Left ventricle myocardium inferior (tissue), 1 donor: ENCODE measurements around the gene NRXN3. TPM values are rescaled to one million over a fixed set of nuclear protein-coding genes. Genes with fewer than 3 reads are reported as not detected.

Experiments
- DNase-seq: peaks from one replicate; pipeline ENCODE4 v3.0.0-alpha.2; 2020
- H3K27ac ChIP-seq: fragments of 200-600 bp; replicated peaks from 2 replicates; pipeline ENCODE4 v1.8.0; 2021
- H3K27me3 ChIP-seq: fragments of 200-600 bp; 2 replicates; pipeline ENCODE4 v1.8.0; 2021; ENCODE audit warnings: low read depth
- H3K36me3 ChIP-seq: fragments of 200-600 bp; 2 replicates; pipeline ENCODE4 v1.8.0; 2021
- H3K4me1 ChIP-seq: fragments of 200-600 bp; 2 replicates; pipeline ENCODE4 v1.8.0; 2021
- H3K4me3 ChIP-seq: fragments of 200-600 bp; 2 replicates; pipeline ENCODE4 v1.8.0; 2021; ENCODE audit warnings: mild to moderate bottlenecking, moderate library complexity
- H3K9me3 ChIP-seq: fragments of 200-600 bp; replicated peaks from 2 replicates; pipeline ENCODE4 v1.8.0; 2021
- intact Hi-C: fragments of 100-400 bp; cut with micrococcal nuclease; formaldehyde crosslinking; loops from one replicate; pipeline ENCODE4 v1.11.0; 2022
- total RNA-seq: library from RNA; stranded (reverse); fragmentation: NEBNext Ultra II Directional; extraction: Animal tissue kit (Norgen Biotek cat#: 25700); gene quantifications from one replicate; pipeline ENCODE4 v1.2.1, GENCODE V29; 2021
- TF ChIP-seq, protein P1 (sequence below): fragments of 200-600 bp; IDR thresholded peaks from 2 replicates; pipeline ENCODE4 v1.8.0; 2021; ENCODE audit warnings: antibody characterized with exemption, mild to moderate bottlenecking, borderline replicate concordance
- donor health status: DM: no; HTN: yes; CAD: no; lungs with severe emphysema.

NRXN3 gene
- total RNA-seq, 1 donor from 2014 or later, result 1.2 TPM

DNA sequence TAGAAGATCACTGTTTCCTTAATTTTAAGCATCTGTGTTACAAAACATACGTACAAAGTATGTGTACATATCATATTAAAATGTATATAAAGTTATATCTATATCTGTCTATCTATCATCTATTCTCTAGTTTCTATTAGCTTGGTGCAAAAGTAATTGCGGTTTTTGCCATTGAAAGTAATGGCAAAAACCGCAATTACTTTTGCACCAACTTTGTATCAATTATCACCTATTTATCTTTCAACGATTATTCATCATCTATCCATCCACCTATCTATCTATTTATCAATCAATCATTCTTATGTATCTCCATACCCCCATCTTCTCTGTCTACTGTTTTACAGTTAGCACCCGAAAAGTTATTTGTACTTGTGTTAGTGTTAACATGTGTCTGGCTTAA, 447.6 kb downstream of the NRXN3 start:
- Histone ChIP-seq H3K4me3 (no peak overlapping the region), H3K27me3 (peaks cover 17% of the 10 kb centered on the region), H3K4me1 (no peaks in the 10 kb centered on the region), H3K36me3 (no peaks in the 10 kb centered on the region), H3K9me3 (no peaks in the 10 kb centered on the region), H3K27ac (no peak overlapping the region)
- no peak for DNase-seq
- TF ChIP-seq, protein P1, sequence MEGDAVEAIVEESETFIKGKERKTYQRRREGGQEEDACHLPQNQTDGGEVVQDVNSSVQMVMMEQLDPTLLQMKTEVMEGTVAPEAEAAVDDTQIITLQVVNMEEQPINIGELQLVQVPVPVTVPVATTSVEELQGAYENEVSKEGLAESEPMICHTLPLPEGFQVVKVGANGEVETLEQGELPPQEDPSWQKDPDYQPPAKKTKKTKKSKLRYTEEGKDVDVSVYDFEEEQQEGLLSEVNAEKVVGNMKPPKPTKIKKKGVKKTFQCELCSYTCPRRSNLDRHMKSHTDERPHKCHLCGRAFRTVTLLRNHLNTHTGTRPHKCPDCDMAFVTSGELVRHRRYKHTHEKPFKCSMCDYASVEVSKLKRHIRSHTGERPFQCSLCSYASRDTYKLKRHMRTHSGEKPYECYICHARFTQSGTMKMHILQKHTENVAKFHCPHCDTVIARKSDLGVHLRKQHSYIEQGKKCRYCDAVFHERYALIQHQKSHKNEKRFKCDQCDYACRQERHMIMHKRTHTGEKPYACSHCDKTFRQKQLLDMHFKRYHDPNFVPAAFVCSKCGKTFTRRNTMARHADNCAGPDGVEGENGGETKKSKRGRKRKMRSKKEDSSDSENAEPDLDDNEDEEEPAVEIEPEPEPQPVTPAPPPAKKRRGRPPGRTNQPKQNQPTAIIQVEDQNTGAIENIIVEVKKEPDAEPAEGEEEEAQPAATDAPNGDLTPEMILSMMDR, result no peak
- intact Hi-C loops, result no loop called here

DNA sequence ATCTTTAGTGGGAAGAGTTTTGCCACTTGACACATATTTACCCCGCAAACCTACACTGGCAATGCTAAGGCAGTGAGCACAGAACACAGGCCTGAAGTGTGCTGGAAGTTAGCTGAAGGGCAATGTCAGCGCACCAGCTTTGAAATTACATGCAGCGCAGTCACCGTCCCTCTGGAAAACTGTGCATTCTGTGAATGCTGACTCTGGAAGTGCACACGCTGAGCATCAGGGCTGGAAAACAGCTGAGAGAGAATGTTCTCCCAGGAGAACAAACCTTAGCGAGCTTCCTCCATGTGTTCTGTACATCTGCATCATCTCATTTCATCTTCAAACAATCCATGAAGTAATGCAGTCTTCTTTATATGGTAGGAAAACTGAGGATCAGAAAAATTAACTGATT, 448.2 kb downstream of the NRXN3 start:
- Histone ChIP-seq H3K4me3 (no peak overlapping the region), H3K4me1 (no peaks in the 10 kb centered on the region), H3K27ac (no peak overlapping the region), H3K9me3 (no peaks in the 10 kb centered on the region), H3K36me3 (no peaks in the 10 kb centered on the region), H3K27me3 (peaks cover 19% of the 10 kb centered on the region)
- intact Hi-C loops, result no loop called here
- DNase-seq, result no peak
- TF ChIP-seq, protein P1, result no peak

DNA sequence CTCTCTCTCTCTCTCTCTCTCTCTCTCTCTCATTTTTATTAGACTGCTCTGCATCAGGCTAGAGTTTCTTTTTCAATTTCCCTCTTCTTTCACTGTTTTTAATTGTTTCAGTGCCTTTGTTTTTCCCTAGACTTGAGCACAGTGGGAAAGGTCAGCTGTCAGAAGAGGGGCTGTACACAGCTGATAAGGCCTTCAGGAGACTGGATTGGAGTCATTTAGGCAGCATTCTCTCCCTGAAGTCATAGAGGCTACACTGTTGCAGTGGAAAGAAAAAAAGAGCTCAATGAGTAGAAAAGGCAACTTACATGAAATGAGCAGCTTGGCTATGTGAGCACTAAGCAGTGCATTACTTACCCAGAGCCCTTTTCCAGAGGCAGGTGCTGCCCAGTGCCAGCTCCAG, 456.9 kb downstream of the NRXN3 start:
- no peak overlapping the region for H3K27ac ChIP-seq
- DNase-seq, result no peak
- no peaks in the 10 kb centered on the region for H3K9me3 ChIP-seq
- H3K4me1 ChIP-seq, result no peaks in the 10 kb centered on the region
- no peaks in the 10 kb centered on the region for H3K36me3 ChIP-seq
- intact Hi-C loops, result no loop called here
- peaks cover 28% of the 10 kb centered on the region for H3K27me3 ChIP-seq
- H3K4me3 ChIP-seq, result no peak overlapping the region
- TF ChIP-seq, protein P1, result no peak

DNA sequence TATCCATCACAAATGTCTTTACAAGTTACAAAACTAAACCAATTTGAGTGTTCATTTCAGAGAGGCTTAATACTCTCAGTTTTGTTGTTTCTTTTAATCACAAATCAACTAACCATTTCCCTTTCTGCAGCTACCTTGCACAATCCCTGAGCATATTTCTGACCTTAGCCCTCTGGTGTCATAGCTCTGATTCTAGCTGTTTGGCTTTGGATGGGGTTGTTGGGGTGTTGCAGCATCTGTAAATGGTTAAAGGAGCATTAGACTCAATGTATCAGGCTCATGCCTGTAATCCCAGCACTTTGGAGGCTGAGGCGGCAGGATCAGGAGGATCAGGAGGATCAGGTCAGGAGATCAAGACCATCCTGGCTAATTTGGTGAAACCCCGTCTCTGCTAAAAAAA, 461.4 kb downstream of the NRXN3 start:
- intact Hi-C loops, result no loop called here
- H3K4me3 ChIP-seq, result no peak overlapping the region
- H3K4me1 ChIP-seq, result no peaks in the 10 kb centered on the region
- no peak overlapping the region for H3K27ac ChIP-seq
- no peak for DNase-seq
- TF ChIP-seq, protein P1, result no peak
- no peaks in the 10 kb centered on the region for H3K36me3 ChIP-seq
- no peaks in the 10 kb centered on the region for H3K9me3 ChIP-seq
- H3K27me3 ChIP-seq, result peaks cover 15% of the 10 kb centered on the region

DNA sequence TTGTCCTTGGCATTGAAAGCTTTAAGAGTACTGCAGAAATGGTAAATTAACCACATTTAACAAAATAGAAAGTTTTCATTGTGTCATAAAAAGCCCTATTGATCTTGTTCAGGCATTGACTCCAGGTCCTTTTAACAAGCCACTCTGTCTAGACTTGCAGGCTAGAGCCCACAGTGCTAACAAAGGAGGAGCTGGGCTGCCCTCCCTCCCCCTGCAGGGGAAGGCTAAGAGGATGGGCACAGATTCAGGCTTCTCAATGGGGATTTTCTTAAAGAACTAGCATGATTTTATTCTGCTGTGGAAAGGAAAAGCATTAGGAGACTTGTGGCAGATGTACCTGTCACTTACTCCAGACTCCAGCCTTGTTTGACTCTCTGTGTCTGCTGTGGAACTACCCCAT, 463.6 kb downstream of the NRXN3 start:
- H3K36me3 ChIP-seq, result no peaks in the 10 kb centered on the region
- no peaks in the 10 kb centered on the region for H3K4me1 ChIP-seq
- no peak for DNase-seq
- H3K9me3 ChIP-seq, result peaks cover 7% of the 10 kb centered on the region
- H3K27me3 ChIP-seq, result peaks cover 16% of the 10 kb centered on the region
- no peak overlapping the region for H3K27ac ChIP-seq
- intact Hi-C loops, result no loop called here
- H3K4me3 ChIP-seq, result no peak overlapping the region
- TF ChIP-seq, protein P1, result no peak

DNA sequence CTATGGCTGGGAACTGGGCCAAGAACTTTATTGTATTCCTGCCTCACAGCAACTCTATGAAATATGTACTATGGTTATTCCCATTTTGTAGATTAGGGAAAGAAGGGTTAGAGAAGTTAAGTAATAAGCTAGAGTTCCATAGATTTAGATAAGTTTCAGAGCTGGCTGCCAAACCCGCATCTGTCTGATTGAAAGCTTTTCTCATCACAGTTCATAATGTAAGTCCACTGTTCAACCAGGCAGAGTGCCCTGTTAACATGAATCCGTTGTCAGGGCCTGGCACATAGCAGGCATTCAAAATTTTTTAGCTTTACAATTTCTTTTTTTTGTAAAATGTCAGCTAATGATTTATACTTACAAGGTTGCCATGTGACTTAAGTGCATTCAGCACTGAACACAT, 467.3 kb downstream of the NRXN3 start:
- intact Hi-C loops, result no loop called here
- TF ChIP-seq, protein P1, result no peak

More for the DNA sequence above, 467.3 kb downstream of the NRXN3 start:
- no peak for DNase-seq
- H3K27me3 ChIP-seq, result peaks cover 11% of the 10 kb centered on the region
- H3K27ac ChIP-seq, result no peak overlapping the region
- H3K4me1 ChIP-seq, result no peaks in the 10 kb centered on the region
- H3K36me3 ChIP-seq, result no peaks in the 10 kb centered on the region
- no peak overlapping the region for H3K4me3 ChIP-seq
- H3K9me3 ChIP-seq, result peaks cover 7% of the 10 kb centered on the region
